Activated CD8-positive, alpha-beta memory T cell treated with anti-CD3 and anti-CD28 coated beads, Interleukin-2, amount 50 U/mL, for 48 hours (primary cell): ENCODE data around the gene SYT6.
"Not testable (repeated sequence)": the region's sequence is repeated elsewhere in the genome, so short reads cannot be mapped to it uniquely, and the experiment has no call there.

Experiments used
- DNase-seq: peaks from one replicate; pipeline ENCODE4 v3.0.0-alpha.2; 2020

SYT6 gene

DNA sequence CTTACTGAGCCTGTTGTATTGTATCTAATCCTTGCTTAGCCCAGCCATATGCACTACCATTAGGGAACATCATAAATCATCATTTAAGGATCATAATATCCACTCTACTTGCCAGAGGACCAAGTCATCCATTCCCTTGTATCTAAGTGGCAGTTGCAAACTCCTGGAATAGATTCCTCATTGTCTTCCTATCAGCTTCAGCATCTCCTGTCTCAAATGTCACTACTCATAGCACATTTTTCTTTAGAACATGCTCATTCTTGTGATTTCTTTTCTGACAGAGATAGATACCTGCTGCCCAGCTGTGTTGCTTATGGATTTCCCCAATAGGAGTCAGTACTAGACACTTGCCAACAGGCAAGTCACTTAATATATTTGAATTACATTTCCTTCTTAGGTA lies 90.1 kb downstream of the SYT6 start:
- DNase-seq = no peak

- no peak for DNase-seq
Measured at GRCh38 chr1:114062477-114063099, 91.1 kb downstream of the SYT6 start.

- no peak for DNase-seq
Measured at GRCh38 chr1:114061121-114061830, 92.4 kb downstream of the SYT6 start.

GRCh38 chr1:114058236-114058635 lies 95.4 kb downstream of the SYT6 start:
- not testable (repeated sequence) for DNase-seq

DNA sequence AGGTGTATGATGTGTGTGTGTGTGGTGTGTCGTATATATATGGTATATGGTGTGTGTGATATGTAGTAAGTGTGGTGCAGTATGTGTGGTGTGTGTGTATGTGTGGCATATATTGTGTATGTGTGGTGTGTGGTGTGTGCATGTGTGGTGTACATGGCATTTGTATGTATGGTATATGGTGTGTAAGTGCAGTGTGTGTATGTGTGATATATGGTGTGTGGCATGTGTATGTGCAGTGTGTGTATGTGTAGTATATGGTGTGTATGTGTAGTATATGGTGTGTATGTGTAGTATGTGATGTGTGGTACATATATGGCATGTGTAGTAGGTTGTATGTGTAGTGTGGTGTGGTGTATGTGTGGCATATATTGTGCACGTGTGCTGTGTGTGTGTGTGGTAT lies 99.5 kb downstream of the SYT6 start:
- no peak for DNase-seq

GRCh38 chr1:114048232-114048631 lies 105.4 kb downstream of the SYT6 start:
- no peak for DNase-seq

GRCh38 chr1:114043548-114043947 lies 110.1 kb downstream of the SYT6 start:
- DNase-seq = no peak

DNA sequence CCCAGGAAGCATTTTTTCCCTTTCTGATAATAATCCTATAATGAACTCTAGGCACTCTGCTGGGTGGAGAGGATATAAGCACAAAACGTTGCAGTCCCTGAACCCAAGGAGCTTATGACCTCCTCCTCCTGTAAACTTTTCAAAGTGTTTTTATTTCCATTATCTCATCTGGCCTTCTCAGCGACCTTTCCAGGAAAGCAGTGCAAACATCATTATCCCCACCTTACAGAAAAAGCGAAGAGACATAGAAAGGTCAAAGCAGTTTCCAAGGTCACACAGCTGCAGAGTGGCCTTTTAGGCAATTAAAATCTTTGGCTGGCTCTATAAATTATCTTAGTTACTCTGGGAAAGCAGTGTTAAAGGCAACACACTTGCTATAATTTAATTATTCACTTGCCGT lies 110.6 kb downstream of the SYT6 start:
- DNase-seq = no peak

DNA sequence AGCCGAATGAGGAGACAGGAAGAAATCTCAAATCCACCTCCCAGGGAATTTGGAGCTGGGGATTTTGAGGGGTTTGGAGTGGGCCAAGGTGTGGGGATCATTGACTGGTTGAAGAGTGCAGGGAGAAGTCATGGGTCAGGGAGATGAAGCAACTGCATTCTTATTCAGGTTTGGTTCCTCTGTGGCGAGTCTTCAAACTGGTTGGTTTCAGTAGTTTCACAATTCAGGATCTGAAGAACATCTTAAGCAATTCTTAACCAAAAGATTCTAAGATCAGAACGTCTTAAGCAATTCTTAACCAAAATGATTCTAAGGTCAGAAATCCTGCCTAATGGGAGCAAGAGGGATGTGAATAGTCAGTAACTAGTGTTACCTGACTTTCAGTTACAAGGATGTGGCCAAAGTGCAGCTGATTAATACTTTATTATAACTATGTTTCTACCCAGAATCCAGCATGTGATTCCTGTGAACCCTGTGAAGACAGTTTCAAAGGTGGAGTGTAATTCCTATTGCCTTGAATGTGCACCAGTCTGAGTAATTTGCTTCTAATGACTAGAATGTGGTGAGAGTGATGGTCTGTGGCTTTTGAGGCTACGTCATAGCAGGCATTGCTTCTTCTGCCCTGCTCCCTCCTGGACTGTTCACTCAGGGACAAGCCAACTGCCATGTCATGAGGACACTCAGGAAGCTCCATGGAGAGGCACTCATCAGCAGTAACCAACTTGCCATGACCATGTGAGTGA lies 113.2 kb downstream of the SYT6 start:
- no peak for DNase-seq
